HEK293T (cell line): ENCODE measurements around the gene WNT9B.
"Not testable (repeated sequence)": the region's sequence is repeated elsewhere in the genome, so short reads cannot be mapped to it uniquely, and the experiment has no call there.

Experiments
- ARNT ChIP-seq: fragments of 450-650 bp; IDR thresholded peaks from 2 replicates; pipeline ENCODE4 v1.6.1; 2017; ENCODE audit warnings: mild to moderate bottlenecking
- BHLHE40 ChIP-seq: fragments of 450-650 bp; IDR thresholded peaks from 2 replicates; pipeline ENCODE4 v1.6.1; 2016; ENCODE audit warnings: mild to moderate bottlenecking, moderate library complexity, borderline replicate concordance
- CTBP1 ChIP-seq: fragments of 450-650 bp; IDR thresholded peaks from 2 replicates; pipeline ENCODE4 v1.6.1; 2016; ENCODE audit warnings: borderline replicate concordance
- ELF4 ChIP-seq: fragments of 450-650 bp; IDR thresholded peaks from 2 replicates; pipeline ENCODE4 v1.6.1; 2017; ENCODE audit warnings: antibody characterized with exemption
- FOXK2 ChIP-seq: fragments of 450-650 bp; IDR thresholded peaks from 2 replicates; pipeline ENCODE4 v1.6.1; 2016; ENCODE audit warnings: mild to moderate bottlenecking
- FOXM1 ChIP-seq: fragments of 450-650 bp; IDR thresholded peaks from 2 replicates; pipeline ENCODE4 v1.6.1; 2017; ENCODE audit warnings: mild to moderate bottlenecking, borderline replicate concordance
- HDGF ChIP-seq: fragments of 450-650 bp; IDR thresholded peaks from 2 replicates; pipeline ENCODE4 v1.6.1; 2017; ENCODE audit warnings: antibody characterized with exemption, borderline replicate concordance
- L3MBTL2 ChIP-seq: fragments of 450-650 bp; conservative IDR thresholded peaks from 2 replicates; pipeline ENCODE4 v1.6.1; 2016; ENCODE audit warnings: mild to moderate bottlenecking
- LEF1 ChIP-seq: fragments of 450-650 bp; IDR thresholded peaks from 2 replicates; pipeline ENCODE4 v1.6.1; 2017; ENCODE audit warnings: mild to moderate bottlenecking, borderline replicate concordance
- PKNOX1 ChIP-seq: fragments of 450-650 bp; IDR thresholded peaks from 2 replicates; pipeline ENCODE4 v1.6.1; 2016
- SP1 ChIP-seq: fragments of 450-650 bp; IDR thresholded peaks from 2 replicates; pipeline ENCODE4 v1.6.1; 2017
- SUZ12 ChIP-seq: fragments of 450-650 bp; IDR thresholded peaks from 2 replicates; pipeline ENCODE4 v1.6.1; 2016; ENCODE audit warnings: mild to moderate bottlenecking
- TARDBP ChIP-seq: fragments of 450-650 bp; IDR thresholded peaks from 2 replicates; pipeline ENCODE4 v1.6.1; 2016
- ZNF384 ChIP-seq: fragments of 450-650 bp; IDR thresholded peaks from 2 replicates; pipeline ENCODE4 v1.6.1; 2016

- TF ChIP-seq HDGF, BHLHE40, FOXK2, FOXM1, ELF4, LEF1, CTBP1, L3MBTL2, ARNT, SUZ12, ZNF384, PKNOX1, SP1, TARDBP: not testable (repeated sequence)
Observed at GRCh38 chr17:46921962-46922361, 70.6 kb downstream of the WNT9B start.
